ENCODE data around the gene PAMR1.

The PAMR1 gene

GRCh38 chr11:35539781-35540281 lies 14.4 kb upstream of the PAMR1 start:
- no peak overlapping the region for H3K27ac ChIP-seq (replicated peaks; ENCODE audit: low read length)
- no peak for DNase-seq (ENCODE audit: low spot score)
- no CpG with 5 or more reads among the region's 7 CpGs for WGBS, 2 donors (ENCODE audit: extremely low coverage in 2 of 2, insufficient read length in 2 of 2, insufficient replicate concordance in 1 of 2)

GRCh38 chr11:35539256-35539655 lies 13.8 kb upstream of the PAMR1 start:
- H3K4me2 ChIP-seq (ENCODE audit: insufficient read depth, low read length, poor library complexity, severe bottlenecking): no peak overlapping the region
- no peak overlapping the region for H2AK5ac ChIP-seq (ENCODE audit: low read depth, low read length)
- H2AFZ ChIP-seq (ENCODE audit: low read length): no peak overlapping the region
- peaks cover 0 to 14% (median 0%) of the 10 kb centered on the region in 3 experiments for H3K27me3 ChIP-seq (ENCODE audit: control insufficient read depth in 3 of 3, insufficient read depth in 3 of 3, low read depth in 1 of 3, low read length in 3 of 3)
- no CpG with 5 or more reads among the region's 3 CpGs for WGBS, 2 donors (ENCODE audit: extremely low coverage in 2 of 2, insufficient read length in 2 of 2, insufficient replicate concordance in 1 of 2)
- H3K9me3 ChIP-seq (replicated peaks in 1 of 2; ENCODE audit: control insufficient read depth in 2 of 2, insufficient read depth in 1 of 2, low read depth in 1 of 2, low read length in 2 of 2): no peaks in the 10 kb centered on the region
- no peak overlapping the region for H3K4me3 ChIP-seq (ENCODE audit: low read length in 2 of 2)
- H3K9ac ChIP-seq (ENCODE audit: low read depth, low read length, poor library complexity): no peak overlapping the region
- H3K18ac ChIP-seq (ENCODE audit: low read length): no peak overlapping the region
- no peak overlapping the region for H4K91ac ChIP-seq (ENCODE audit: low read depth, low read length, poor library complexity)
- no peak overlapping the region for H2BK12ac ChIP-seq (ENCODE audit: low read length)
- no peak overlapping the region for H2BK120ac ChIP-seq (ENCODE audit: low read depth, low read length)
- H3K23ac ChIP-seq (ENCODE audit: low read depth, low read length, poor library complexity): no peak overlapping the region
- no peak overlapping the region for H2BK5ac ChIP-seq (ENCODE audit: low read length)
- H3K36me3 ChIP-seq (replicated peaks in 1 of 2; ENCODE audit: control insufficient read depth in 2 of 2, insufficient read depth in 2 of 2, low read length in 2 of 2): no peaks in the 10 kb centered on the region
- H3K79me1 ChIP-seq (ENCODE audit: low read depth, low read length): no peaks in the 10 kb centered on the region
- H3K4me1 ChIP-seq (ENCODE audit: control insufficient read depth in 2 of 2, insufficient read depth in 1 of 2, low read depth in 1 of 2, low read length in 2 of 2): peaks cover 10% of the 10 kb centered on the region in 2 donors
- DNase-seq (ENCODE audit: low spot score): no peak
- no peak overlapping the region for H3K4ac ChIP-seq (ENCODE audit: low read length)
- no peak overlapping the region for H4K8ac ChIP-seq (ENCODE audit: low read depth, low read length)
- no peak overlapping the region for H3K27ac ChIP-seq (replicated peaks; ENCODE audit: low read length)
- no peak overlapping the region for H3K14ac ChIP-seq (ENCODE audit: low read length)
- no peak overlapping the region for H2BK15ac ChIP-seq (ENCODE audit: low read length)

More at GRCh38 chr11:35539781-35540281, 14.4 kb upstream of the PAMR1 start:
- H3K4me1 ChIP-seq (ENCODE audit: control insufficient read depth in 2 of 2, insufficient read depth in 1 of 2, low read depth in 1 of 2, low read length in 2 of 2): peaks cover 10% of the 10 kb centered on the region in 2 donors
- H3K23ac ChIP-seq (ENCODE audit: low read depth, low read length, poor library complexity): no peak overlapping the region
- no peak overlapping the region for H3K4me2 ChIP-seq (ENCODE audit: insufficient read depth, low read length, poor library complexity, severe bottlenecking)
- no peak overlapping the region for H2BK120ac ChIP-seq (ENCODE audit: low read depth, low read length)
- peak overlapping the region; percentile 68 for H3K18ac ChIP-seq (ENCODE audit: low read length)
- H3K9ac ChIP-seq (ENCODE audit: low read depth, low read length, poor library complexity): no peak overlapping the region
- no peak overlapping the region for H4K8ac ChIP-seq (ENCODE audit: low read depth, low read length)
- H3K4me3 ChIP-seq (ENCODE audit: low read length in 2 of 2): no peak overlapping the region
- H3K27me3 ChIP-seq (ENCODE audit: control insufficient read depth in 3 of 3, insufficient read depth in 3 of 3, low read depth in 1 of 3, low read length in 3 of 3): peaks cover 0 to 14% (median 0%) of the 10 kb centered on the region in 3 experiments
- no peak overlapping the region for H3K14ac ChIP-seq (ENCODE audit: low read length)
- H4K91ac ChIP-seq (ENCODE audit: low read depth, low read length, poor library complexity): no peak overlapping the region
- no peak overlapping the region for H2BK15ac ChIP-seq (ENCODE audit: low read length)
- no peak overlapping the region for H2AFZ ChIP-seq (ENCODE audit: low read length)
- H3K4ac ChIP-seq (ENCODE audit: low read length): no peak overlapping the region
- H2BK5ac ChIP-seq (ENCODE audit: low read length): no peak overlapping the region
- no peaks in the 10 kb centered on the region for H3K36me3 ChIP-seq (replicated peaks in 1 of 2; ENCODE audit: control insufficient read depth in 2 of 2, insufficient read depth in 2 of 2, low read length in 2 of 2)
- H3K9me3 ChIP-seq (replicated peaks in 1 of 2; ENCODE audit: control insufficient read depth in 2 of 2, insufficient read depth in 1 of 2, low read depth in 1 of 2, low read length in 2 of 2): no peaks in the 10 kb centered on the region
- H2BK12ac ChIP-seq (ENCODE audit: low read length): no peak overlapping the region
- no peaks in the 10 kb centered on the region for H3K79me1 ChIP-seq (ENCODE audit: low read depth, low read length)
- H2AK5ac ChIP-seq (ENCODE audit: low read depth, low read length): no peak overlapping the region

- Histone ChIP-seq H3K4me1 (ENCODE audit: control insufficient read depth in 2 of 2, insufficient read depth in 1 of 2, low read depth in 1 of 2, low read length in 2 of 2) (peaks cover 6 to 10% of the 10 kb centered on the region in 2 donors), H2BK12ac (ENCODE audit: low read length) (no peak overlapping the region), H2BK15ac (ENCODE audit: low read length) (no peak overlapping the region), H3K14ac (ENCODE audit: low read length) (no peak overlapping the region), H3K9me3 (replicated peaks in 1 of 2; ENCODE audit: control insufficient read depth in 2 of 2, insufficient read depth in 1 of 2, low read depth in 1 of 2, low read length in 2 of 2) (no peaks in the 10 kb centered on the region), H3K4me2 (ENCODE audit: insufficient read depth, low read length, poor library complexity, severe bottlenecking) (no peak overlapping the region), H3K27me3 (ENCODE audit: control insufficient read depth in 3 of 3, insufficient read depth in 3 of 3, low read depth in 1 of 3, low read length in 3 of 3) (peaks cover 0 to 19% (median 0%) of the 10 kb centered on the region in 3 experiments), H3K9ac (ENCODE audit: low read depth, low read length, poor library complexity) (no peak overlapping the region), H3K4ac (ENCODE audit: low read length) (no peak overlapping the region), H2BK120ac (ENCODE audit: low read depth, low read length) (no peak overlapping the region), H2BK5ac (ENCODE audit: low read length) (no peak overlapping the region), H3K18ac (ENCODE audit: low read length) (no peak overlapping the region), H3K27ac (replicated peaks; ENCODE audit: low read length) (no peak overlapping the region), H2AK5ac (ENCODE audit: low read depth, low read length) (no peak overlapping the region), H3K4me3 (ENCODE audit: low read length in 2 of 2) (no peak overlapping the region), H3K36me3 (replicated peaks in 1 of 2; ENCODE audit: control insufficient read depth in 2 of 2, insufficient read depth in 2 of 2, low read length in 2 of 2) (no peaks in the 10 kb centered on the region), H3K23ac (ENCODE audit: low read depth, low read length, poor library complexity) (no peak overlapping the region), H2AFZ (ENCODE audit: low read length) (no peak overlapping the region), H4K8ac (ENCODE audit: low read depth, low read length) (no peak overlapping the region), H3K79me1 (ENCODE audit: low read depth, low read length) (no peaks in the 10 kb centered on the region), H4K91ac (ENCODE audit: low read depth, low read length, poor library complexity) (no peak overlapping the region)
- no CpG with 5 or more reads among the region's 7 CpGs for WGBS, 2 donors (ENCODE audit: extremely low coverage in 2 of 2, insufficient read length in 2 of 2, insufficient replicate concordance in 1 of 2)
- no peak for DNase-seq (ENCODE audit: low spot score)
These were observed 11.1 kb upstream of the PAMR1 start for GRCh38 chr11:35536470-35536869.

- Histone ChIP-seq H4K91ac (ENCODE audit: low read depth, low read length, poor library complexity) (no peak overlapping the region), H3K14ac (ENCODE audit: low read length) (no peak overlapping the region), H3K23ac (ENCODE audit: low read depth, low read length, poor library complexity) (no peak overlapping the region), H3K4ac (ENCODE audit: low read length) (no peak overlapping the region), H3K9ac (ENCODE audit: low read depth, low read length, poor library complexity) (no peak overlapping the region), H2AK5ac (ENCODE audit: low read depth, low read length) (no peak overlapping the region), H3K36me3 (replicated peaks in 1 of 2; ENCODE audit: control insufficient read depth in 2 of 2, insufficient read depth in 2 of 2, low read length in 2 of 2) (no peaks in the 10 kb centered on the region), H2BK12ac (ENCODE audit: low read length) (no peak overlapping the region), H2BK15ac (ENCODE audit: low read length) (no peak overlapping the region), H2BK5ac (ENCODE audit: low read length) (no peak overlapping the region), H4K8ac (ENCODE audit: low read depth, low read length) (no peak overlapping the region), H3K4me1 (ENCODE audit: control insufficient read depth in 2 of 2, insufficient read depth in 1 of 2, low read depth in 1 of 2, low read length in 2 of 2) (peaks cover 0 to 6% of the 10 kb centered on the region in 2 donors), H3K27ac (replicated peaks; ENCODE audit: low read length) (no peak overlapping the region), H3K18ac (ENCODE audit: low read length) (no peak overlapping the region), H2AFZ (ENCODE audit: low read length) (no peak overlapping the region), H3K9me3 (replicated peaks in 1 of 2; ENCODE audit: control insufficient read depth in 2 of 2, insufficient read depth in 1 of 2, low read depth in 1 of 2, low read length in 2 of 2) (no peaks in the 10 kb centered on the region), H3K79me1 (ENCODE audit: low read depth, low read length) (no peaks in the 10 kb centered on the region), H2BK120ac (ENCODE audit: low read depth, low read length) (no peak overlapping the region), H3K4me2 (ENCODE audit: insufficient read depth, low read length, poor library complexity, severe bottlenecking) (no peak overlapping the region), H3K4me3 (ENCODE audit: low read length in 2 of 2) (no peak overlapping the region), H3K27me3 (ENCODE audit: control insufficient read depth in 3 of 3, insufficient read depth in 3 of 3, low read depth in 1 of 3, low read length in 3 of 3) (peaks cover 0 to 39% (median 0%) of the 10 kb centered on the region in 3 experiments)
- WGBS, 2 donors (ENCODE audit: extremely low coverage in 2 of 2, insufficient read length in 2 of 2, insufficient replicate concordance in 1 of 2): no CpG with 5 or more reads among the region's 1 CpG
- DNase-seq (ENCODE audit: low spot score): no peak
These were observed 5.8 kb upstream of the PAMR1 start for GRCh38 chr11:35531246-35531645.

All from neuronal stem cell (in vitro differentiated cells).